DMS114 treated with DMSO at 0.1 percent for 48 hours (cell line): ENCODE measurements around the gene C1QTNF9.
"Not testable (repeated sequence)": the region's sequence is repeated elsewhere in the genome, so short reads cannot be mapped to it uniquely, and the experiment has no call there.

Experiments used
- DNase-seq: peaks from one replicate; lab custom pipeline; 2025; ENCODE audit not compliant: unreplicated experiment; lab: John Stamatoyannopoulos, UW

C1QTNF9 gene

GRCh38 chr13:24281188-24282008 lies 28.0 kb upstream of the C1QTNF9 start:
- DNase-seq, result no peak

GRCh38 chr13:24282256-24282655 lies 27.1 kb upstream of the C1QTNF9 start:
- DNase-seq, result no peak

GRCh38 chr13:24284889-24285565 lies 24.4 kb upstream of the C1QTNF9 start:
- DNase-seq, result no peak

GRCh38 chr13:24286624-24287023 lies 22.8 kb upstream of the C1QTNF9 start:
- DNase-seq, result no peak

- no peak for DNase-seq
Measured at GRCh38 chr13:24287748-24288287, 21.6 kb upstream of the C1QTNF9 start.

- no peak for DNase-seq
Measured at GRCh38 chr13:24288870-24289269, 20.5 kb upstream of the C1QTNF9 start.

GRCh38 chr13:24290280-24290932 lies 19.0 kb upstream of the C1QTNF9 start:
- DNase-seq, result no peak

GRCh38 chr13:24292481-24292880 lies 16.9 kb upstream of the C1QTNF9 start:
- no peak for DNase-seq

GRCh38 chr13:24293746-24294145 lies 15.6 kb upstream of the C1QTNF9 start:
- no peak for DNase-seq

GRCh38 chr13:24299488-24300114 lies 9.8 kb upstream of the C1QTNF9 start:
- DNase-seq, result no peak

GRCh38 chr13:24301434-24301833 lies 7.9 kb upstream of the C1QTNF9 start:
- DNase-seq, result no peak

GRCh38 chr13:24301911-24302310 lies 7.5 kb upstream of the C1QTNF9 start:
- DNase-seq, result no peak

- DNase-seq, result no peak
Measured at GRCh38 chr13:24304620-24305019, 4.8 kb upstream of the C1QTNF9 start.

- no peak for DNase-seq
Measured at GRCh38 chr13:24306632-24307031, 2.7 kb upstream of the C1QTNF9 start.

- no peak for DNase-seq
Measured at GRCh38 chr13:24307211-24308067, 1.9 kb upstream of the C1QTNF9 start.

- DNase-seq, result no peak
Measured at GRCh38 chr13:24308068-24308445, 1.3 kb upstream of the C1QTNF9 start.

GRCh38 chr13:24308488-24309020 lies 826 bp upstream of the C1QTNF9 start:
- DNase-seq, result no peak

- DNase-seq, result no peak
Measured at GRCh38 chr13:24313439-24313838, 4.1 kb downstream of the C1QTNF9 start.

GRCh38 chr13:24317835-24318234 lies 8.5 kb downstream of the C1QTNF9 start:
- not testable (repeated sequence) for DNase-seq

GRCh38 chr13:24318878-24319277 lies 9.5 kb downstream of the C1QTNF9 start:
- not testable (repeated sequence) for DNase-seq
